ENCODE measurements around the gene CUZD1.

Gene CUZD1

DNA sequence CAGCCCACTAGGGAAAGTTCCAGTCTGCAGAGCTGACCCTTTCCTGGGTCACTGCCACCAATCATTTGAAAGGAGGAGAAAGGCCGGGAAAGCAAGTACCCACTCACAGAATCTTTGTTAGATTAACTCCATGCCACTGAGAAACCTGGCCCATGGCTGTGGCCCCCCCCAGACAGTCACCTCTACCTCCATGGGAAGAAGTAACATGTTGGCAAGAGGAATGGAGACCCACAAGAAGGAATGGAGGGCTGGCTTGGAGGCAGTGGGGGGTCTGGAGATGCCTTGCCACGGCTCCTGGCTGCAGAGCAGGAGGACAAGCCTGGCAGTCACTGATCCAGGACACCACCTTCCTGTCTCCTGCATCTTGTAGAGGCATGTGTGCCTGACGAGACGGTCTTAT lies 32.9 kb downstream of the CUZD1 start:
- no peak for DNase-seq

DNA sequence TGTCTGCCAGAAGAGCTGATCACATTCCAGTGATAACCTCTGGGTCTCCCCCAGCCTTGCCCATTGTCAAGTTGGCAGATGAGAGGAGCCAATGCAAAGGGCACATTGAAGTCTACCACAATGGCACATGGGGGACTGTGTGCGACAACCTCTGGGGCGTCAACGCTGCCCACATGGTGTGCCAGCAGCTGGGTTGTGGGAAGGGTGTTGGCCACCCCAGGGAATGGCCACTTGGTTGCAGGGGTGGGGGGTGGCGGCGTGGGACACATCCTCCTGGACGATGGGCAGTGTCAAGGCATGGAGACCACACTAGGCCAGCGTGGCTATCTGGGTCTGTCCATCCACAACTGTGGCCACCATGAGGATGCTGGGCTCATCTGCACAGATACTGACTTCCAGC lies 43.4 kb downstream of the CUZD1 start:
- no peak for DNase-seq

DNA sequence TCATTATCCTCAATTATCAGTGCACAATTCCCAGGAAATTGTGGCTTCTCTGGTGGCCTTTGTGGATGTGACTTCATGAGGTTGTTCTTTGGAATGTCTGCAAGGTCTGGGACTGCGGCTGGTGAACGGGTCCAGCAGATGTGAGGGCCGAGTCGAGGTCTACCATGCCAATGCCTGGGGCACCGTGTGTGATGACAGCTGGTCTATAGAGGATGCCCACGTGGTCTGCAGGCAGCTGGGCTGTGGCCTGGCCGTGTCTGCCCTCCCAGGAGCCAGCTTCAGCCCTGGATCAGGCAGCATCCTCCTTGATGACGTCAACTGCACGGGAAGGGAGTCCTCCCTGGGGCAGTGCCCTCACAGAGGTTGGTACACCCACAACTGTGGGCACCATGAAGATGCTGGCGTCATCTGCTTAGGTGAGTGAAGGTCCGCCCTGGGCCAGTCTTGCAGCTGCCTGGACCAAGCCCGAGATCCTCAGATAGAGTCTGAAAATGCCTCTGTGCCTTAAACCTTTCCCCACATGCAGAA lies 46.9 kb downstream of the CUZD1 start:
- DNase-seq = no peak

DNA sequence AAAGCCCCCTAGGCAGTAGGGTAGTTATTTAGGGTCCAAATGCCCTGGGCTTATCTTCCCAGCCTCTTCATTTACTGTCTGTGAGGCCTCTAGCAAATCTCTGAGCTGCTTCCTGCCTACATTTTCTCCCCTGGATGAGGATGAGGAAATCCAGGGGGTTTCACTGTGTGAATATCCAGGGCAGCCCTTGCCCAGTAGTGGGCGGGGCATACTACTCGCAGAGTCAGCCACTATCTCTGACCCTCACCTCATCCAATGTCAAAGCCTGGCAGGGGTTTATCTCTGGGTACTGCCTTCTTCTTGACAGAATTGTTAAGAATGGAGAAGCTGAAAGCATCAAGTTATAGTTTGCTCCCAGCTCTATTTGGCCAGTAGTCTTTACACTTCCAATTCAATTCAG lies 48.9 kb downstream of the CUZD1 start:
- DNase-seq = no peak

DNA sequence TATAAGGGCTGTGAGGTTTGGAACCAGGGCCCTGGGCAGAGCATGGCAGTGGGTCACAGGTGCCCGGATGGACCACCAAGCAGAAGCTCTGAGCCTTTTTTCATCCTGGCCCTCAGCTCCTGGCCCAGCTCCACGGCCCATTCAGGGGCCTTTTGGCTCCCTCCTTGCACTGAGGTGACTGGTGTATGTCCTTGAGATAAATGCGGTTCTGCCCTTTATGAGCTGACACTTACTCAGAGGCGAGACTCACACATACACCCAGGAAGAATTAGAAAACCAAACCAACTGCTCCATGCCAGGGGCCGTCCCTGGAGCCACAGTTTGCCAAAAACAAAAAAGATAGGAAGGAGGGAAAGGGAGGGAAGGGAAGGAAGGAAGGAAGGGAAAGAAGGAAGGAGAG lies 49.7 kb downstream of the CUZD1 start:
- DNase-seq = no peak

DNA sequence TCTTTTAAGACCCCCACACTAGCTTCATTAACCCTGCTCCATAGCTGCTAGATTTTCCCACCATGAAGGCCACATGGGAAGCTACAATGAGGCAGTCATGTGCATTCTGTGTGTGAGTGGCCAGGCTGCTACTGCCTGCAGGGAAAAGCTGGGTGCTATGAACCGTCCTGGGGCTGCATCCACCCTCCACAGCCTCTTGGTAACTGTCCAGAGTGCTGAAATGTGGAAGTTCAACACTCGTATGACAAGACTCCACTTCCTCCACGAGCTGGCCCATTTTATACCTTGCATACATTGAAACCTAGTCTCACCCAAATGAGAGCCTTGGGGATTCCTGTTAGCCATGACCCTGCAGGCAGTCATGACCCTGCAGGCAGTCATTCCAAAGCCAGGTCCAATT lies 59.4 kb downstream of the CUZD1 start:
- no peak for DNase-seq

DNA sequence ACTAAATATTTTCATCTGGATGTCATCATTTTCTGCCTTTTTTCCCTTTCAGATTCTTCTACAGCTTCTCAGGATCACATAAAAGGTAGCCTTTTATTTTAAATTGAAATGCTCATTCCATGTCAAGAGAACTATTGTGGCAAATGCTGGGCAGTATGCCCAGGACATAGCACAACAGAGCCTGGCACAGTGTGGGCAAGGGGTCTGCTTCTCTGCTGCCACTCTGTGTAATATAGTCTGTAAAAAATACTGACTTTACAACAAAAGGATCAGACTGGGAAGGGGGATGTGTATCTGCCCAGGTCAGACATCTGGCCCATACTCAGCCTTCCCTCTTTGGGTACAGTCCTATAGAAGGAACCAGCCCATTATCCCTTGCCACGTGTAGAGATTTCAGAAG lies 62.7 kb downstream of the CUZD1 start:
- no peak for DNase-seq
